ENCODE results near the gene STK32B. TPM values are rescaled to one million over a fixed set of nuclear protein-coding genes. Genes with fewer than 3 reads are reported as not detected.

The STK32B gene
- total and polyA plus RNA-seq, 9 of the 15 experiments (the other 6 are each of a cell fraction or from before 2014, with no cell fraction given): 0.03 to 0.20 (median 0.07) TPM; not detected in 2

DNA sequence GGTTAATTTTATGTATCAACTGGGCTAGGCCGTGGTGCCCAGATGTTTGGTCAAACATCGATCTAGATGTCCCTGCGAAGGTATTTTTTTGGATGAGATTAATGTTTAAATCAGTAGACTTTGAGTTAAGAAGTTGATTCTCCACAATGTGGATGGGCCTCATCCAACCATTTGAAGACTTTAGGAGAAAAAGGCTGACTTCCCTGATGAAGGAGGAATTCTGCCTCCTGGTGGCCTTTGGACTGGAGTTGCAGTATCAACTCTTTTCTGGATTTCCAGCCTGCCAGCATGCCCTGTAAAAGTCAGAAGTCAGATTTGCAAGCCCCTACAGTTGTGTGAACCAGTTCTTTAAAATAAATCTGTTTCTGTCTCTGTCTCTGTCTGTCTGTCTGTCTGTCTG lies 91.4 kb downstream of the STK32B start (continued):
- no peak for TF ChIP-seq IRF2 (CRISPR knock-in tag; IDR thresholded peaks at IDR 0.05)
- no peak for TF ChIP-seq ETV5 (CRISPR knock-in tag; IDR thresholded peaks at IDR 0.05; ENCODE audit: low read depth)
- no peak for TF ChIP-seq HEY1 (CRISPR knock-in tag; IDR thresholded peaks at IDR 0.05; ENCODE audit: borderline replicate concordance)
- TF ChIP-seq RBM15 (IDR thresholded peaks at IDR 0.05; ENCODE audit: insufficient read depth, low read length): no peak

DNA sequence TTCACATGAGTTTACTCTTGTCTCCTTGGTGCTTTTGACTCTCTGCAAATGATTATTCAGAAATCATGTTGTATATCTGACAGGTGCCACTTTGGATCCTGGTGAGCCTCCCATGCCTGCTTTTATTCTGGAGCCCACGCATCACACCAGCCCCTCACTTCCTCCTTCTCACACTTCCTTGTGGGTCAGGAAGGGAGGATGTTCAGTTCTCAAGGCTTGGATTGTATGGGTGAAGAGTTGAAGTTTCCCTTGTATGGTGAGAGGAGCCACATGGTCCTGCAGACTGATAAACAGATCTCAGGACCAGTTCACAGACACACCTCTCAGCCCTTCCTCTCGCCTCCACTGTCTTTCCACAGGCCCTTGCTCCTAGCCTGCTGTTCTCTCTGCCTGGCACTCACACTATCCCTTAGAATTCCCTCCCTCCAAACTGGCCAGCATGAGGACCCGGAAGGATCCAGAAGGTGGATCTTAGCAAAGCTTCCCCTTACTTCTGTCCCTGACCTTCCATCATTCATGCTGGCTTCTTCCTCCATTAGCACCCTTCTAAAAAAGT lies 92.1 kb downstream of the STK32B start:
- Histone ChIP-seq H3K27ac (ENCODE audit: extremely low read depth, low read depth, low read length) (no peak overlapping the region), H3K36me3 (ENCODE audit: control insufficient read depth, insufficient read depth, low read length) (no peaks in the 10 kb centered on the region), H3K79me2 (ENCODE audit: control insufficient read depth, insufficient read depth, low read length) (no peaks in the 10 kb centered on the region), H3K4me2 (ENCODE audit: insufficient read depth, low read length) (no peak overlapping the region), H3K9ac (ENCODE audit: insufficient read depth in 1 of 2, low read depth in 2 of 2, low read length in 2 of 2) (no peak overlapping the region), H3K9me3 (replicated peaks; ENCODE audit: control insufficient read depth, insufficient read depth, low read depth, low read length) (no peaks in the 10 kb centered on the region), H4K20me1 (replicated peaks; ENCODE audit: control insufficient read depth, insufficient read depth, low read length) (no peaks in the 10 kb centered on the region), H3K9me1 (ENCODE audit: control insufficient read depth, insufficient read depth, low read length) (no peaks in the 10 kb centered on the region), H3K4me1 (replicated peaks in 1 of 2; ENCODE audit: control insufficient read depth in 2 of 2, insufficient read depth in 2 of 2, low read length in 2 of 2) (peaks cover 3 to 13% of the 10 kb centered on the region in 2 experiments; a peak in 2 of 5 replicates), H2AFZ (ENCODE audit: low read depth, low read length) (no peak overlapping the region), H3K27me3 (ENCODE audit: control insufficient read depth in 2 of 2, insufficient read depth in 2 of 2, low read length in 2 of 2) (peaks cover 0 to 9% of the 10 kb centered on the region in 2 experiments; a peak in 2 of 5 replicates), H3K4me3 (no peak overlapping the region)
- no TSS peak for BruUV-seq (replicated peaks)
- POLR2A ChIA-PET: no interaction called here
- ATAC-seq: no peak
- intact Hi-C loops (cut with micrococcal nuclease): loop anchor here (2.0 kb wide), 1 partner anchor 93 kb away; the partner anchor contains the start of gene STK32B
- in situ Hi-C loops (cut with MboI): loop anchor here (5.0 kb wide), 1 partner anchor 146 kb away; no protein-coding TSS in a partner anchor
- no peak for FAIRE-seq
- CTCF ChIA-PET (ENCODE audit: low intra/inter-chr PET ratio): interaction anchor here (0.9 to 1.1 kb wide), 3 partner anchors 31 to 125 kb away, joined by 3 read pairs; no protein-coding TSS in a partner anchor
- WGBS (ENCODE audit: insufficient coverage, low coverage, missing lambda C conversion rate): 17% methylated on average over 3 of the region's 3 CpGs
- TF ChIP-seq L3MBTL2 (IDR thresholded peaks at IDR 0.05) (no peak), KDM4B (IDR thresholded peaks at IDR 0.05; ENCODE audit: borderline replicate concordance in 2 of 2, low read depth in 1 of 2) (no peak), ZNF184 (CRISPR knock-in tag; IDR thresholded peaks at IDR 0.05) (no peak), POLR2H (tag; IDR thresholded peaks at IDR 0.05; ENCODE audit: low read depth) (no peak), PHTF2 (CRISPR knock-in tag; IDR thresholded peaks at IDR 0.05) (no peak), NFYB (IDR thresholded peaks at IDR 0.05; ENCODE audit: extremely low read depth, insufficient read length) (no peak), SRF (CRISPR knock-in tag; IDR thresholded peaks at IDR 0.05) (no peak)
- TF ChIP-seq, protein P1, sequence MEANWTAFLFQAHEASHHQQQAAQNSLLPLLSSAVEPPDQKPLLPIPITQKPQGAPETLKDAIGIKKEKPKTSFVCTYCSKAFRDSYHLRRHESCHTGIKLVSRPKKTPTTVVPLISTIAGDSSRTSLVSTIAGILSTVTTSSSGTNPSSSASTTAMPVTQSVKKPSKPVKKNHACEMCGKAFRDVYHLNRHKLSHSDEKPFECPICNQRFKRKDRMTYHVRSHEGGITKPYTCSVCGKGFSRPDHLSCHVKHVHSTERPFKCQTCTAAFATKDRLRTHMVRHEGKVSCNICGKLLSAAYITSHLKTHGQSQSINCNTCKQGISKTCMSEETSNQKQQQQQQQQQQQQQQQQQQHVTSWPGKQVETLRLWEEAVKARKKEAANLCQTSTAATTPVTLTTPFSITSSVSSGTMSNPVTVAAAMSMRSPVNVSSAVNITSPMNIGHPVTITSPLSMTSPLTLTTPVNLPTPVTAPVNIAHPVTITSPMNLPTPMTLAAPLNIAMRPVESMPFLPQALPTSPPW (CRISPR knock-in tag; IDR thresholded peaks at IDR 0.05): no peak
- DNase-seq (ENCODE audit: extremely low read depth in 1 of 4, low spot score in 3 of 4): no peak
